HepG2 (cell line): ENCODE data around the gene KIR3DL3.

Experiments used
- CTCF ChIP-seq: sonication (generic); formaldehyde crosslinking; IDR thresholded peaks from 2 replicates; pipeline ENCODE4 v1.5.0; 2020; ENCODE audit warnings: mild to moderate bottlenecking, missing genetic modification reagents, moderate library complexity
- MEIS2 ChIP-seq: sonication (generic); formaldehyde crosslinking; IDR thresholded peaks from 2 replicates; pipeline ENCODE4 v1.9.0; 2021; ENCODE audit warnings: mild to moderate bottlenecking, missing genetic modification reagents
- RELA ChIP-seq: sonication (generic); formaldehyde crosslinking; IDR thresholded peaks from 2 replicates; pipeline ENCODE4 v1.4.0; 2020; ENCODE audit warnings: missing genetic modification reagents
- YY1 ChIP-seq: IDR thresholded peaks from 2 replicates; pipeline ENCODE4 v1.6.1; 2011; ENCODE audit warnings: low read length, low read depth, moderate library complexity, mild to moderate bottlenecking; ENCODE audit not compliant: insufficient read depth, insufficient replicate concordance

GRCh38 chr19:54692298-54692615 is 32.0 kb upstream of the KIR3DL3 start:
- no peak for TF ChIP-seq YY1
- TF ChIP-seq MEIS2 (CRISPR knock-in tag) = no peak
- no peak for TF ChIP-seq RELA (CRISPR knock-in tag)
- TF ChIP-seq CTCF (CRISPR knock-in tag) = no peak
